H9 (cell line): ENCODE measurements around the gene ACVR1. TPM values are rescaled to one million over a fixed set of nuclear protein-coding genes. Genes with fewer than 3 reads are reported as not detected.

ENCODE experiments used
- DNase-seq: peaks from one replicate; pipeline ENCODE4 v3.0.0-alpha.2; 2017
- H2AFZ ChIP-seq: one replicate; pipeline ENCODE4 v1.6.1; 2013; ENCODE audit warnings: mild to moderate bottlenecking, low read length, control low read depth, moderate library complexity
- H2AK5ac ChIP-seq: 2 replicates; pipeline ENCODE4 v1.6.1; 2013; ENCODE audit warnings: low read length, control low read depth, mixed read lengths; ENCODE audit not compliant: insufficient read length
- H2BK120ac ChIP-seq: one replicate; pipeline ENCODE4 v1.6.1; 2013; ENCODE audit warnings: low read depth, mild to moderate bottlenecking, low read length, control low read depth, inconsistent platforms; ENCODE audit not compliant: poor library complexity, severe bottlenecking
- H2BK12ac ChIP-seq: 2 replicates; pipeline ENCODE4 v1.6.1; 2013; ENCODE audit warnings: low read length, control low read depth, mixed read lengths, low read depth; ENCODE audit not compliant: insufficient read length
- H2BK15ac ChIP-seq: 2 replicates; pipeline ENCODE4 v1.6.1; 2013; ENCODE audit warnings: low read depth, low read length, control low read depth
- H2BK20ac ChIP-seq: one replicate; pipeline ENCODE4 v1.6.1; 2013; ENCODE audit warnings: low read depth, mild to moderate bottlenecking, low read length, control low read depth, inconsistent platforms; ENCODE audit not compliant: poor library complexity, severe bottlenecking
- H2BK5ac ChIP-seq: 2 replicates; pipeline ENCODE4 v1.6.1; 2013; ENCODE audit warnings: low read length, control low read depth, mixed read lengths; ENCODE audit not compliant: insufficient read length
- H3K14ac ChIP-seq: 2 replicates; pipeline ENCODE4 v1.6.1; 2013; ENCODE audit warnings: low read length, control low read depth; ENCODE audit not compliant: insufficient read depth
- H3K18ac ChIP-seq: 2 replicates; pipeline ENCODE4 v1.6.1; 2013; ENCODE audit warnings: low read depth, mild to moderate bottlenecking, mixed read lengths, low read length, control low read depth; ENCODE audit not compliant: insufficient read length
- H3K23ac ChIP-seq: 2 replicates; pipeline ENCODE4 v1.6.1; 2013; ENCODE audit warnings: low read length, control low read depth, mixed read lengths, low read depth; ENCODE audit not compliant: insufficient read length
- H3K23me2 ChIP-seq: 2 replicates; pipeline ENCODE4 v1.6.1; 2013; ENCODE audit warnings: low read depth, mild to moderate bottlenecking, mixed read lengths, low read length, control low read depth; ENCODE audit not compliant: insufficient read length, poor library complexity, severe bottlenecking
- H3K27ac ChIP-seq: 2 replicates; pipeline ENCODE4 v1.5.1; 2013; ENCODE audit warnings: low read length, control low read depth, mixed read lengths, low read depth; ENCODE audit not compliant: insufficient read length
- H3K27me3 ChIP-seq: 2 replicates; pipeline ENCODE4 v1.6.1; 2013; ENCODE audit warnings: low read length, control low read depth, inconsistent platforms; ENCODE audit not compliant: insufficient read depth
- H3K4ac ChIP-seq: 2 replicates; pipeline ENCODE4 v1.6.1; 2013; ENCODE audit warnings: low read depth, mild to moderate bottlenecking, control low read depth, inconsistent platforms, low read length, moderate library complexity
- H3K4me1 ChIP-seq: 2 replicates; pipeline ENCODE4 v1.6.1; 2013; ENCODE audit warnings: low read length, control low read depth, inconsistent platforms; ENCODE audit not compliant: insufficient read depth
- H3K4me2 ChIP-seq: 2 replicates; pipeline ENCODE4 v1.6.1; 2013; ENCODE audit warnings: low read length, control low read depth, mixed read lengths; ENCODE audit not compliant: insufficient read length, insufficient read depth
- H3K56ac ChIP-seq: 2 replicates; pipeline ENCODE4 v1.6.1; 2013; ENCODE audit warnings: low read depth, mild to moderate bottlenecking, mixed read lengths, low read length, control low read depth; ENCODE audit not compliant: insufficient read length
- H3K79me1 ChIP-seq: 2 replicates; pipeline ENCODE4 v1.6.1; 2013; ENCODE audit warnings: low read depth, mild to moderate bottlenecking, moderate library complexity, low read length, control low read depth, inconsistent platforms; ENCODE audit not compliant: insufficient read depth, poor library complexity, severe bottlenecking
- H3K79me2 ChIP-seq: 2 replicates; pipeline ENCODE4 v1.6.1; 2013; ENCODE audit warnings: low read length, control low read depth, inconsistent platforms; ENCODE audit not compliant: insufficient read depth
- H3K9ac ChIP-seq: 2 replicates; pipeline ENCODE4 v1.6.1; 2013; ENCODE audit warnings: low read length, control low read depth, mixed read lengths; ENCODE audit not compliant: insufficient read length; ENCODE audit errors: extremely low read depth
- H3K9me3 ChIP-seq: one replicate; pipeline ENCODE4 v1.6.1; 2013; ENCODE audit warnings: low read depth, low read length, inconsistent platforms; ENCODE audit not compliant: control insufficient read depth
- H3T11ph ChIP-seq: one replicate; pipeline ENCODE4 v1.6.1; 2013; ENCODE audit warnings: mild to moderate bottlenecking, low read length, control low read depth, inconsistent platforms
- H4K20me1 ChIP-seq: one replicate; pipeline ENCODE4 v1.6.1; 2013; ENCODE audit not compliant: control insufficient read depth, insufficient read length, insufficient read depth
- H4K5ac ChIP-seq: 2 replicates; pipeline ENCODE4 v1.6.1; 2013; ENCODE audit warnings: low read depth, mild to moderate bottlenecking, mixed read lengths, low read length, control low read depth; ENCODE audit not compliant: insufficient read length
- H4K8ac ChIP-seq: replicated peaks from 2 replicates; pipeline ENCODE4 v1.6.1; 2013; ENCODE audit warnings: low read length, control low read depth, mixed read lengths, low read depth; ENCODE audit not compliant: insufficient read length
- H4K91ac ChIP-seq: 2 replicates; pipeline ENCODE4 v1.6.1; 2013; ENCODE audit warnings: low read depth, mild to moderate bottlenecking, moderate library complexity, mixed read lengths, low read length, control low read depth; ENCODE audit not compliant: insufficient read length
- H3K27ac Mint-ChIP-seq, 3 experiments: 2 replicates in 2 of 3; 3 replicates in 1 of 3; pipeline ENCODE4 v1.8.0; 2020 to 2021; ENCODE audit warnings: mixed read lengths in 3 of 3, mild to moderate bottlenecking in 1 of 3, moderate library complexity in 1 of 3
- H3K27me3 Mint-ChIP-seq: 2 replicates; pipeline ENCODE4 v1.8.0; 2021; ENCODE audit warnings: low read depth, mild to moderate bottlenecking, moderate library complexity, mixed read lengths
- H3K36me3 Mint-ChIP-seq, 3 experiments: 2 replicates in 2 of 3; 3 replicates in 1 of 3; pipeline ENCODE4 v1.8.0; 2020 to 2021; ENCODE audit warnings: low read depth in 3 of 3, mixed read lengths in 3 of 3; ENCODE audit not compliant: insufficient read depth in 1 of 3
- H3K4me1 Mint-ChIP-seq, 2 experiments: 2 replicates each; pipeline ENCODE4 v1.8.0; 2020; ENCODE audit warnings: mixed read lengths in 2 of 2
- H3K4me3 Mint-ChIP-seq, 2 experiments: 2 replicates in 1 of 2; 3 replicates in 1 of 2; pipeline ENCODE4 v1.8.0; 2020 to 2021; ENCODE audit warnings: mild to moderate bottlenecking in 2 of 2, mixed read lengths in 2 of 2, moderate library complexity in 1 of 2
- H3K9me3 Mint-ChIP-seq, 2 experiments: 2 replicates in 1 of 2; 3 replicates in 1 of 2; pipeline ENCODE4 v1.8.0; 2020; ENCODE audit warnings: mild to moderate bottlenecking in 2 of 2, mixed read lengths in 2 of 2, moderate library complexity in 1 of 2
- WGBS: extraction: QIAGEN DNeasy Blood & Tissue Kit; methylation state at CpG from one replicate; pipeline ENCODE4 v1.1.7; 2013; ENCODE audit warnings: missing lambda C conversion rate, low lambda C conversion rate, mixed read lengths; ENCODE audit not compliant: insufficient read length; ENCODE audit errors: extremely low coverage; 5-methylcytosine and 5-hydroxymethylcytosine counted together
- total RNA-seq: library from RNA; stranded (reverse); gene quantifications from 2 replicates; pipeline ENCODE4 v1.2.1, GENCODE V29; 2021
- TF ChIP-seq, protein P1 (sequence below): fragments of 200-600 bp; sonication (generic); conservative IDR thresholded peaks from 3 replicates; pipeline ENCODE4 v1.8.0; 2021; ENCODE audit warnings: antibody characterized with exemption, mild to moderate bottlenecking

The ACVR1 gene
- total RNA-seq, 1 experiment from 2014 or later = 21.2 TPM

DNA sequence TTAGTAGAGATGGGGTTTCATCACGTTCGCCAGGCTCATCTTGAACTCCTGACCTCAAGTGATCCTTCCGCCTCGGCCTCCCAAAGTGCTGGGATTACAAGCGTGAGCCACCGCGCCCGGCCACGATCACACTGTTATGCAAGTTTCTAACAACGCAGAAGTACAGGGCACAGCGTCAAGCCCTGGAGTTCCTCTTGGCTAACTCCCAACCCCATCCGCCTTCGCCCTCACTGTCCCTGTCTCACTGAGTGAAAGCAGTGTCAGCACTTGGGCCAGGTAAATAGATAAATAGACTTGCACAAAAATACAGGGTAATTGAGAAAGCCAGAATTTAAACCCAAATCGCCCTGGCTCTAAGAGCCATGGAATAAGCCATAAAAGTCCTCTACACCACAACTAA, 111.7 kb downstream of the ACVR1 start:
- H3K27me3 Mint-ChIP-seq = no peaks in the 10 kb centered on the region
- H4K20me1 ChIP-seq = no peaks in the 10 kb centered on the region
- peaks cover 18 to 41% (median 38%) of the 10 kb centered on the region in 3 experiments for H3K36me3 Mint-ChIP-seq
- H3K23ac ChIP-seq = no peak overlapping the region
- H3K4me1 Mint-ChIP-seq = peaks cover 27 to 29% of the 10 kb centered on the region in 2 experiments
- H3K79me2 ChIP-seq = no peaks in the 10 kb centered on the region
- no peak overlapping the region for H3K9ac ChIP-seq
- DNase-seq = no peak
- H2AFZ ChIP-seq = no peak overlapping the region
- H2BK12ac ChIP-seq = no peak overlapping the region
- TF ChIP-seq, protein P1, sequence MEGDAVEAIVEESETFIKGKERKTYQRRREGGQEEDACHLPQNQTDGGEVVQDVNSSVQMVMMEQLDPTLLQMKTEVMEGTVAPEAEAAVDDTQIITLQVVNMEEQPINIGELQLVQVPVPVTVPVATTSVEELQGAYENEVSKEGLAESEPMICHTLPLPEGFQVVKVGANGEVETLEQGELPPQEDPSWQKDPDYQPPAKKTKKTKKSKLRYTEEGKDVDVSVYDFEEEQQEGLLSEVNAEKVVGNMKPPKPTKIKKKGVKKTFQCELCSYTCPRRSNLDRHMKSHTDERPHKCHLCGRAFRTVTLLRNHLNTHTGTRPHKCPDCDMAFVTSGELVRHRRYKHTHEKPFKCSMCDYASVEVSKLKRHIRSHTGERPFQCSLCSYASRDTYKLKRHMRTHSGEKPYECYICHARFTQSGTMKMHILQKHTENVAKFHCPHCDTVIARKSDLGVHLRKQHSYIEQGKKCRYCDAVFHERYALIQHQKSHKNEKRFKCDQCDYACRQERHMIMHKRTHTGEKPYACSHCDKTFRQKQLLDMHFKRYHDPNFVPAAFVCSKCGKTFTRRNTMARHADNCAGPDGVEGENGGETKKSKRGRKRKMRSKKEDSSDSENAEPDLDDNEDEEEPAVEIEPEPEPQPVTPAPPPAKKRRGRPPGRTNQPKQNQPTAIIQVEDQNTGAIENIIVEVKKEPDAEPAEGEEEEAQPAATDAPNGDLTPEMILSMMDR = no peak
- H3K4me1 ChIP-seq = peaks cover 7% of the 10 kb centered on the region; the same call in 1 of the 2 replicates
- no peak overlapping the region for H2AK5ac ChIP-seq
- H2BK20ac ChIP-seq = no peak overlapping the region
- no peak overlapping the region for H2BK15ac ChIP-seq
- H3T11ph ChIP-seq = no peak overlapping the region
- no peak overlapping the region for H2BK120ac ChIP-seq
- peaks cover 2% of the 10 kb centered on the region in 2 experiments; a peak in 3 of 5 replicates for H3K9me3 Mint-ChIP-seq
- no peaks in the 10 kb centered on the region for H3K27me3 ChIP-seq
- no peak overlapping the region for H4K8ac ChIP-seq
- H3K23me2 ChIP-seq = no peaks in the 10 kb centered on the region
- H3K79me1 ChIP-seq = no peaks in the 10 kb centered on the region
- WGBS = no CpG with 5 or more reads among the region's 14 CpGs
- no peak overlapping the region for H3K4me3 Mint-ChIP-seq
- H3K27ac Mint-ChIP-seq = no peak overlapping the region
- H3K4ac ChIP-seq = no peak overlapping the region
- no peak overlapping the region for H3K14ac ChIP-seq
- H3K56ac ChIP-seq = no peak overlapping the region
- no peak overlapping the region for H4K5ac ChIP-seq
- no peak overlapping the region for H4K91ac ChIP-seq
- no peaks in the 10 kb centered on the region for H3K9me3 ChIP-seq
- no peak overlapping the region for H2BK5ac ChIP-seq
- H3K18ac ChIP-seq = no peak overlapping the region
- H3K4me2 ChIP-seq = no peak overlapping the region
- H3K27ac ChIP-seq = no peak overlapping the region
